WTC11 (cell line): Measurements from ENCODE around the gene SRC. TPM values are rescaled to one million over a fixed set of nuclear protein-coding genes. Genes with fewer than 3 reads are reported as not detected.

Experiments used
- ATAC-seq: fragments of 200-7000 bp; cut with Tn5 transposase; 2 replicates; pipeline ENCODE4 v1.10.0; 2021; ENCODE audit warnings: mild to moderate bottlenecking, moderate library complexity
- CTCF ChIA-PET: fragments of 300-600 bp; sonication (Branson Sonifier 250); formaldehyde crosslinking; loops from one replicate; lab custom pipeline; 2021; ENCODE audit warnings: antibody characterized with exemption; lab: Charles Lee
- POLR2A ChIA-PET: fragments of 350-600 bp; sonication (Branson Sonifier 250); formaldehyde crosslinking; loops from one replicate; lab custom pipeline; 2021; ENCODE audit warnings: antibody characterized with exemption; lab: Charles Lee
- DNase-seq: peaks from one replicate; pipeline ENCODE4 v3.0.0; 2021; ENCODE audit warnings: low spot score
- H3K27ac Mint-ChIP-seq: 2 replicates; pipeline ENCODE4 v1.8.0; 2021; ENCODE audit warnings: mixed read lengths
- H3K27me3 Mint-ChIP-seq: 2 replicates; pipeline ENCODE4 v1.8.0; 2021; ENCODE audit warnings: low read depth, mild to moderate bottlenecking, moderate library complexity, mixed read lengths
- H3K36me3 Mint-ChIP-seq: 2 replicates; pipeline ENCODE4 v1.8.0; 2021; ENCODE audit warnings: mixed read lengths
- H3K4me1 Mint-ChIP-seq: 2 replicates; pipeline ENCODE4 v1.8.0; 2022; ENCODE audit warnings: mixed read lengths
- H3K4me3 Mint-ChIP-seq: 2 replicates; pipeline ENCODE4 v1.8.0; 2021; ENCODE audit warnings: mild to moderate bottlenecking, moderate library complexity, mixed read lengths
- H3K9me3 Mint-ChIP-seq: 2 replicates; pipeline ENCODE4 v1.8.0; 2021; ENCODE audit warnings: mixed read lengths
- ATF1 ChIP-seq: sonication (generic); formaldehyde crosslinking; IDR thresholded peaks from 2 replicates; pipeline ENCODE4 v1.8.1; 2023; ENCODE audit warnings: mild to moderate bottlenecking, moderate library complexity, missing genetic modification reagents
- FOXJ3 ChIP-seq: sonication (generic); formaldehyde crosslinking; IDR thresholded peaks from 2 replicates; pipeline ENCODE4 v1.9.0; 2021; ENCODE audit warnings: missing genetic modification reagents, mild to moderate bottlenecking, borderline replicate concordance
- GTF2I ChIP-seq: fragments of 250-450 bp; sonication (Bioruptor Pico); conservative IDR thresholded peaks from 2 replicates; pipeline ENCODE4 v1.4.0; 2021; ENCODE audit warnings: mild to moderate bottlenecking
- PRRX2 ChIP-seq: fragments of 250-450 bp; sonication (Bioruptor Pico); IDR thresholded peaks from 2 replicates; pipeline ENCODE4 v1.8.0; 2021; ENCODE audit warnings: mild to moderate bottlenecking
- ZNF219 ChIP-seq: sonication (generic); formaldehyde crosslinking; IDR thresholded peaks from 2 replicates; pipeline ENCODE4 v1.8.0; 2023; ENCODE audit warnings: missing genetic modification reagents, mild to moderate bottlenecking, borderline replicate concordance
- ZNF232 ChIP-seq: sonication (generic); formaldehyde crosslinking; IDR thresholded peaks from 2 replicates; pipeline ENCODE4 v1.8.0; 2022; ENCODE audit warnings: mild to moderate bottlenecking, missing genetic modification reagents
- ZNF423 ChIP-seq: fragments of 250-450 bp; sonication (Bioruptor Pico); IDR thresholded peaks from 2 replicates; pipeline ENCODE4 v2.1.2; 2022; ENCODE audit warnings: mild to moderate bottlenecking, moderate library complexity
- ZNF671 ChIP-seq: fragments of 250-450 bp; sonication (Bioruptor Pico); IDR thresholded peaks from 2 replicates; pipeline ENCODE4 v1.8.0; 2021; ENCODE audit warnings: mild to moderate bottlenecking
- total RNA-seq: library from RNA; stranded (reverse); gene quantifications from 3 replicates; pipeline ENCODE4 v1.2.3, GENCODE V29; 2021
- TF ChIP-seq, protein P1 (sequence below): sonication (generic); formaldehyde crosslinking; IDR thresholded peaks from 2 replicates; pipeline ENCODE4 v1.8.1; 2023; ENCODE audit warnings: mild to moderate bottlenecking, missing genetic modification reagents
- TF ChIP-seq, protein P2 (sequence below): sonication (generic); formaldehyde crosslinking; IDR thresholded peaks from 2 replicates; pipeline ENCODE4 v1.8.1; 2022; ENCODE audit warnings: low read depth, missing genetic modification reagents, borderline replicate concordance
- TF ChIP-seq, protein P3 (sequence below): fragments of 250-450 bp; sonication (Bioruptor Pico); conservative IDR thresholded peaks from 2 replicates; pipeline ENCODE4 v1.9.0; 2021; ENCODE audit warnings: mild to moderate bottlenecking
- TF ChIP-seq, protein P4 (sequence below): sonication (generic); formaldehyde crosslinking; IDR thresholded peaks from 2 replicates; pipeline ENCODE4 v1.8.1; 2022; ENCODE audit warnings: mild to moderate bottlenecking, moderate library complexity, missing genetic modification reagents
- TF ChIP-seq, protein P5 (sequence below): sonication (generic); formaldehyde crosslinking; IDR thresholded peaks from 2 replicates; pipeline ENCODE4 v1.8.0; 2023; ENCODE audit warnings: missing genetic modification reagents, mild to moderate bottlenecking, borderline replicate concordance
- TF ChIP-seq, protein P6 (sequence below): sonication (generic); formaldehyde crosslinking; conservative IDR thresholded peaks from 2 replicates; pipeline ENCODE4 v1.8.1; 2023; ENCODE audit warnings: mild to moderate bottlenecking, low read depth, missing genetic modification reagents, moderate library complexity
- TF ChIP-seq, protein P7 (sequence below): fragments of 250-450 bp; sonication (Bioruptor Pico); IDR thresholded peaks from 2 replicates; pipeline ENCODE4 v1.9.0; 2021; ENCODE audit warnings: mild to moderate bottlenecking
- TF ChIP-seq, protein P8 (sequence below): sonication (generic); formaldehyde crosslinking; conservative IDR thresholded peaks from 2 replicates; pipeline ENCODE4 v1.8.1; 2022; ENCODE audit warnings: mild to moderate bottlenecking, missing genetic modification reagents
- TF ChIP-seq, protein P9 (sequence below): fragments of 250-450 bp; sonication (Bioruptor Pico); IDR thresholded peaks from 2 replicates; pipeline ENCODE4 v1.9.0; 2021; ENCODE audit warnings: moderate library complexity, mild to moderate bottlenecking, inconsistent platforms, borderline replicate concordance

The SRC gene
- total RNA-seq, 1 experiment from 2014 or later = 33.3 TPM

DNA sequence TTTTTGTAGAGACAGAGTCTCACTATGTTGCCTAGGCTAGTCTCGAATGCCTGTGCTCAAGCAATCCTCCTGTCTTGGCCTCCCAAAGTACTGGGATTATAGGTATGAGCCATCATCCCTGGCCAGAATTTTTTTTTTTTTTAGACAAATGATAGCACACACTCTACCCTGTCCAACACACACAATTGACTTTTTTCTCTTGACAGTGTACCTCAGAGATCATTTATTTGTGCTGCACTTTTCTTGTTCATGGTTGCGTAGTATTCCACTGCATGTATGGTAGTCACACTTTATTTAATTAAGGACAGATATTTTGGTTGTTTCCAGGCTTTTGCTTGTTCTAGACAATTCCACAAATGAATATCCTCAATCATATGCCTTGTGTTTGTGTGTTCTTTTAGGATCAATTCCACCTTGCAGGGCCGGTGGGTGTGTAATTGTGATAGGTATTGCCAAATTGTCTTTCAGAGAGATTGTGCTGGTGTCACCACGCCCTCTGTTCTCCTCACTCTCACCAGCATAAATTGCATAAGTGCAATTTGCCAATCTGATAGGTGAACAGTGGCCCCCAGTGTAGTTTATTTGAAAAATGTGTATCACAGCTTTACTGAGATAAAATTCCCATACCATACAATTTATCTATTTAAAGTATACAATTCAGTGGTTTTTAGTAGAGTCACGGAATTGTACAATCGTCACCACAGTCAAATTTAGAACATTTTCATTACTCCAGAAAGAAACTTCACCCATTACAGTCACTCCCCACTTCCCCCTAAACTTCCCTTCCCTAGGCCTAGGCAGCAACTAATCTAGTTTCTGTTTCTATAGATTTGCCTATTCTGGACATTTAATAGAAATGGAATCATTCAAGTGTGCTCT is 20.1 kb downstream of the SRC start:
- ATAC-seq (no peak), DNase-seq (no peak)
- Mint-ChIP-seq H3K4me3 (no peak overlapping the region), H3K36me3 (peaks cover 27% of the 10 kb centered on the region), H3K27me3 (no peaks in the 10 kb centered on the region), H3K27ac (no peak overlapping the region), H3K9me3 (peaks cover 5% of the 10 kb centered on the region), H3K4me1 (no peaks in the 10 kb centered on the region)
- ChIA-PET POLR2A (no interaction called here), CTCF (no interaction called here)
- TF ChIP-seq, protein P1, sequence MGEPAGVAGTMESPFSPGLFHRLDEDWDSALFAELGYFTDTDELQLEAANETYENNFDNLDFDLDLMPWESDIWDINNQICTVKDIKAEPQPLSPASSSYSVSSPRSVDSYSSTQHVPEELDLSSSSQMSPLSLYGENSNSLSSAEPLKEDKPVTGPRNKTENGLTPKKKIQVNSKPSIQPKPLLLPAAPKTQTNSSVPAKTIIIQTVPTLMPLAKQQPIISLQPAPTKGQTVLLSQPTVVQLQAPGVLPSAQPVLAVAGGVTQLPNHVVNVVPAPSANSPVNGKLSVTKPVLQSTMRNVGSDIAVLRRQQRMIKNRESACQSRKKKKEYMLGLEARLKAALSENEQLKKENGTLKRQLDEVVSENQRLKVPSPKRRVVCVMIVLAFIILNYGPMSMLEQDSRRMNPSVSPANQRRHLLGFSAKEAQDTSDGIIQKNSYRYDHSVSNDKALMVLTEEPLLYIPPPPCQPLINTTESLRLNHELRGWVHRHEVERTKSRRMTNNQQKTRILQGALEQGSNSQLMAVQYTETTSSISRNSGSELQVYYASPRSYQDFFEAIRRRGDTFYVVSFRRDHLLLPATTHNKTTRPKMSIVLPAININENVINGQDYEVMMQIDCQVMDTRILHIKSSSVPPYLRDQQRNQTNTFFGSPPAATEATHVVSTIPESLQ (CRISPR knock-in tag) = no peak
- 0 out of 2 replicates have a peak, but pooled peaks have one; percentile 12 for TF ChIP-seq GTF2I (CRISPR knock-in tag)

DNA sequence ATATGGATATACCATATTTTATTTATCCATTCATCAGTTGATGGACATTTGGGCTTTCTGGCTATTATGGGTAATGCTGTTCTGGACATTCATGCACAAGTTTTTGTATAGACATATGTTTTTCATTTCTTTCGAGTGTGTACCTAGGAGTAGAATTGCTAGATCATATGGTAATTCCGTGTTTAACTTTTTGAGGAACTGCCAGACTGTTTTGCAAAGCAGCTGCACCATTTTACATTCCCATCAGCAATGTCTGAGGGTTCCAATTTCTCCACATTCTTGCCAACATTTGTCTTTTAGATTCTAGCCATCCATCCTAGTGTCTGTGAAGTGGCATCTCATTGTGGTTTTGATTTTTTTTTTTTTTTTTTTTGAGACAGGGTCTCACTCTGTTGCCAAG is 20.8 kb downstream of the SRC start:
- H3K9me3 Mint-ChIP-seq = peaks cover 5% of the 10 kb centered on the region
- H3K4me3 Mint-ChIP-seq = no peak overlapping the region
- no peaks in the 10 kb centered on the region for H3K4me1 Mint-ChIP-seq
- no peak for ATAC-seq
- peaks cover 27% of the 10 kb centered on the region for H3K36me3 Mint-ChIP-seq
- POLR2A ChIA-PET = no interaction called here
- CTCF ChIA-PET = no interaction called here
- H3K27ac Mint-ChIP-seq = no peak overlapping the region
- no peak for DNase-seq
- no peaks in the 10 kb centered on the region for H3K27me3 Mint-ChIP-seq
- TF ChIP-seq, protein P2, sequence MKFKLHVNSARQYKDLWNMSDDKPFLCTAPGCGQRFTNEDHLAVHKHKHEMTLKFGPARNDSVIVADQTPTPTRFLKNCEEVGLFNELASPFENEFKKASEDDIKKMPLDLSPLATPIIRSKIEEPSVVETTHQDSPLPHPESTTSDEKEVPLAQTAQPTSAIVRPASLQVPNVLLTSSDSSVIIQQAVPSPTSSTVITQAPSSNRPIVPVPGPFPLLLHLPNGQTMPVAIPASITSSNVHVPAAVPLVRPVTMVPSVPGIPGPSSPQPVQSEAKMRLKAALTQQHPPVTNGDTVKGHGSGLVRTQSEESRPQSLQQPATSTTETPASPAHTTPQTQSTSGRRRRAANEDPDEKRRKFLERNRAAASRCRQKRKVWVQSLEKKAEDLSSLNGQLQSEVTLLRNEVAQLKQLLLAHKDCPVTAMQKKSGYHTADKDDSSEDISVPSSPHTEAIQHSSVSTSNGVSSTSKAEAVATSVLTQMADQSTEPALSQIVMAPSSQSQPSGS (CRISPR knock-in tag) = no peak
- TF ChIP-seq ZNF232 (CRISPR knock-in tag) (no peak), GTF2I (CRISPR knock-in tag) (no peak), FOXJ3 (CRISPR knock-in tag) (no peak), ZNF671 (no peak), PRRX2 (CRISPR knock-in tag) (no peak), ATF1 (CRISPR knock-in tag) (no peak), ZNF219 (CRISPR knock-in tag) (no peak), ZNF423 (no peak)
- TF ChIP-seq, protein P3, sequence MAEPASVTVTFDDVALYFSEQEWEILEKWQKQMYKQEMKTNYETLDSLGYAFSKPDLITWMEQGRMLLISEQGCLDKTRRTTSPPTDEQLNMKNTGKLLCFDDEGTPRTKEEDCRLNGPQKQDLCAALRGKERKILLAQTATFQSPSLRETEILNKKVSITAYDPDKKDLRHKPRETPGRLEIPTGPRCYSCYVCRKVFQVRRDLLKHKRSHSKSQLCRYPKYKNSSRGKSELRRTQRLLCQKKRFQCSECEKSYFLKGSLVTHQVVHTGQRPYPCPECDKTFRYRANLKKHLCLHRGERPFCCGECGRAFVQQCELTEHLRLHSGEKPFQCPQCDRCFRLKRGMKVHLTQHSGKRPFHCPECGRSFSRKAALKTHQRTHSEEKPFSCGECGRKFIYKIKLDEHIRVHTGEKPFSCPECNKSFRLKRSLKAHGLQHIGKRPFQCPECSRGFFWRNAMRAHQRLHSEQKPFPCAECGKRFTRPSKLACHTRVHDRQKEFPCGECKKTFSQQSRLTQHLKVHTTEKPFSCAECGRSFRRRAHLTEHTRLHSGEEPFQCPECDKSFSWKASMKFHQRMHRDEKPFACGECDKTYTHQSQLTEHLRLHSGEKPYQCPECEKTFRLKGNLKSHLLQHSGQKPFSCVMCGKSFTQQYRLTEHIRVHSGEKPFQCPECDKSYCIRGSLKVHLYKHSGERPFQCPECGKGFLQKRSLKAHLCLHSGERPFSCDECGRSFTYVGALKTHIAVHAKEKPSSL (CRISPR knock-in tag) = no peak
- TF ChIP-seq, protein P4, sequence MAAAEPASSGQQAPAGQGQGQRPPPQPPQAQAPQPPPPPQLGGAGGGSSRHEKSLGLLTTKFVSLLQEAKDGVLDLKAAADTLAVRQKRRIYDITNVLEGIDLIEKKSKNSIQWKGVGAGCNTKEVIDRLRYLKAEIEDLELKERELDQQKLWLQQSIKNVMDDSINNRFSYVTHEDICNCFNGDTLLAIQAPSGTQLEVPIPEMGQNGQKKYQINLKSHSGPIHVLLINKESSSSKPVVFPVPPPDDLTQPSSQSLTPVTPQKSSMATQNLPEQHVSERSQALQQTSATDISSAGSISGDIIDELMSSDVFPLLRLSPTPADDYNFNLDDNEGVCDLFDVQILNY (CRISPR knock-in tag) = no peak
- TF ChIP-seq, protein P5, sequence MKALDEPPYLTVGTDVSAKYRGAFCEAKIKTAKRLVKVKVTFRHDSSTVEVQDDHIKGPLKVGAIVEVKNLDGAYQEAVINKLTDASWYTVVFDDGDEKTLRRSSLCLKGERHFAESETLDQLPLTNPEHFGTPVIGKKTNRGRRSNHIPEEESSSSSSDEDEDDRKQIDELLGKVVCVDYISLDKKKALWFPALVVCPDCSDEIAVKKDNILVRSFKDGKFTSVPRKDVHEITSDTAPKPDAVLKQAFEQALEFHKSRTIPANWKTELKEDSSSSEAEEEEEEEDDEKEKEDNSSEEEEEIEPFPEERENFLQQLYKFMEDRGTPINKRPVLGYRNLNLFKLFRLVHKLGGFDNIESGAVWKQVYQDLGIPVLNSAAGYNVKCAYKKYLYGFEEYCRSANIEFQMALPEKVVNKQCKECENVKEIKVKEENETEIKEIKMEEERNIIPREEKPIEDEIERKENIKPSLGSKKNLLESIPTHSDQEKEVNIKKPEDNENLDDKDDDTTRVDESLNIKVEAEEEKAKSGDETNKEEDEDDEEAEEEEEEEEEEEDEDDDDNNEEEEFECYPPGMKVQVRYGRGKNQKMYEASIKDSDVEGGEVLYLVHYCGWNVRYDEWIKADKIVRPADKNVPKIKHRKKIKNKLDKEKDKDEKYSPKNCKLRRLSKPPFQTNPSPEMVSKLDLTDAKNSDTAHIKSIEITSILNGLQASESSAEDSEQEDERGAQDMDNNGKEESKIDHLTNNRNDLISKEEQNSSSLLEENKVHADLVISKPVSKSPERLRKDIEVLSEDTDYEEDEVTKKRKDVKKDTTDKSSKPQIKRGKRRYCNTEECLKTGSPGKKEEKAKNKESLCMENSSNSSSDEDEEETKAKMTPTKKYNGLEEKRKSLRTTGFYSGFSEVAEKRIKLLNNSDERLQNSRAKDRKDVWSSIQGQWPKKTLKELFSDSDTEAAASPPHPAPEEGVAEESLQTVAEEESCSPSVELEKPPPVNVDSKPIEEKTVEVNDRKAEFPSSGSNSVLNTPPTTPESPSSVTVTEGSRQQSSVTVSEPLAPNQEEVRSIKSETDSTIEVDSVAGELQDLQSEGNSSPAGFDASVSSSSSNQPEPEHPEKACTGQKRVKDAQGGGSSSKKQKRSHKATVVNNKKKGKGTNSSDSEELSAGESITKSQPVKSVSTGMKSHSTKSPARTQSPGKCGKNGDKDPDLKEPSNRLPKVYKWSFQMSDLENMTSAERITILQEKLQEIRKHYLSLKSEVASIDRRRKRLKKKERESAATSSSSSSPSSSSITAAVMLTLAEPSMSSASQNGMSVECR (CRISPR knock-in tag) = no peak
- TF ChIP-seq, protein P6, sequence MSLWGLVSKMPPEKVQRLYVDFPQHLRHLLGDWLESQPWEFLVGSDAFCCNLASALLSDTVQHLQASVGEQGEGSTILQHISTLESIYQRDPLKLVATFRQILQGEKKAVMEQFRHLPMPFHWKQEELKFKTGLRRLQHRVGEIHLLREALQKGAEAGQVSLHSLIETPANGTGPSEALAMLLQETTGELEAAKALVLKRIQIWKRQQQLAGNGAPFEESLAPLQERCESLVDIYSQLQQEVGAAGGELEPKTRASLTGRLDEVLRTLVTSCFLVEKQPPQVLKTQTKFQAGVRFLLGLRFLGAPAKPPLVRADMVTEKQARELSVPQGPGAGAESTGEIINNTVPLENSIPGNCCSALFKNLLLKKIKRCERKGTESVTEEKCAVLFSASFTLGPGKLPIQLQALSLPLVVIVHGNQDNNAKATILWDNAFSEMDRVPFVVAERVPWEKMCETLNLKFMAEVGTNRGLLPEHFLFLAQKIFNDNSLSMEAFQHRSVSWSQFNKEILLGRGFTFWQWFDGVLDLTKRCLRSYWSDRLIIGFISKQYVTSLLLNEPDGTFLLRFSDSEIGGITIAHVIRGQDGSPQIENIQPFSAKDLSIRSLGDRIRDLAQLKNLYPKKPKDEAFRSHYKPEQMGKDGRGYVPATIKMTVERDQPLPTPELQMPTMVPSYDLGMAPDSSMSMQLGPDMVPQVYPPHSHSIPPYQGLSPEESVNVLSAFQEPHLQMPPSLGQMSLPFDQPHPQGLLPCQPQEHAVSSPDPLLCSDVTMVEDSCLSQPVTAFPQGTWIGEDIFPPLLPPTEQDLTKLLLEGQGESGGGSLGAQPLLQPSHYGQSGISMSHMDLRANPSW (CRISPR knock-in tag) = no peak
- TF ChIP-seq, protein P7, sequence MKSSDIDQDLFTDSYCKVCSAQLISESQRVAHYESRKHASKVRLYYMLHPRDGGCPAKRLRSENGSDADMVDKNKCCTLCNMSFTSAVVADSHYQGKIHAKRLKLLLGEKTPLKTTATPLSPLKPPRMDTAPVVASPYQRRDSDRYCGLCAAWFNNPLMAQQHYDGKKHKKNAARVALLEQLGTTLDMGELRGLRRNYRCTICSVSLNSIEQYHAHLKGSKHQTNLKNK (CRISPR knock-in tag) = no peak
- TF ChIP-seq, protein P8, sequence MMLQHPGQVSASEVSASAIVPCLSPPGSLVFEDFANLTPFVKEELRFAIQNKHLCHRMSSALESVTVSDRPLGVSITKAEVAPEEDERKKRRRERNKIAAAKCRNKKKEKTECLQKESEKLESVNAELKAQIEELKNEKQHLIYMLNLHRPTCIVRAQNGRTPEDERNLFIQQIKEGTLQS (CRISPR knock-in tag) = no peak
- TF ChIP-seq, protein P9, sequence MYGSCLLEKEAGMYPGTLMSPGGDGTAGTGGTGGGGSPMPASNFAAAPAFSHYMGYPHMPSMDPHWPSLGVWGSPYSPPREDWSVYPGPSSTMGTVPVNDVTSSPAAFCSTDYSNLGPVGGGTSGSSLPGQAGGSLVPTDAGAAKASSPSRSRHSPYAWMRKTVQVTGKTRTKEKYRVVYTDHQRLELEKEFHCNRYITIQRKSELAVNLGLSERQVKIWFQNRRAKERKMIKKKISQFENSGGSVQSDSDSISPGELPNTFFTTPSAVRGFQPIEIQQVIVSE (CRISPR knock-in tag) = no peak
